T-helper 1 cell (primary cell): Measurements from ENCODE around the gene PCDH17.

Experiments used
- DNase-seq, 5 donors: peaks; one replicate each; pipeline ENCODE4 v3.0.0-alpha.2; 2012 to 2020
- total RNA-seq, 4 donors: gene quantifications; one replicate each; lab custom pipeline; 2026; lab: John Stamatoyannopoulos, UW

PCDH17 gene, protein sequence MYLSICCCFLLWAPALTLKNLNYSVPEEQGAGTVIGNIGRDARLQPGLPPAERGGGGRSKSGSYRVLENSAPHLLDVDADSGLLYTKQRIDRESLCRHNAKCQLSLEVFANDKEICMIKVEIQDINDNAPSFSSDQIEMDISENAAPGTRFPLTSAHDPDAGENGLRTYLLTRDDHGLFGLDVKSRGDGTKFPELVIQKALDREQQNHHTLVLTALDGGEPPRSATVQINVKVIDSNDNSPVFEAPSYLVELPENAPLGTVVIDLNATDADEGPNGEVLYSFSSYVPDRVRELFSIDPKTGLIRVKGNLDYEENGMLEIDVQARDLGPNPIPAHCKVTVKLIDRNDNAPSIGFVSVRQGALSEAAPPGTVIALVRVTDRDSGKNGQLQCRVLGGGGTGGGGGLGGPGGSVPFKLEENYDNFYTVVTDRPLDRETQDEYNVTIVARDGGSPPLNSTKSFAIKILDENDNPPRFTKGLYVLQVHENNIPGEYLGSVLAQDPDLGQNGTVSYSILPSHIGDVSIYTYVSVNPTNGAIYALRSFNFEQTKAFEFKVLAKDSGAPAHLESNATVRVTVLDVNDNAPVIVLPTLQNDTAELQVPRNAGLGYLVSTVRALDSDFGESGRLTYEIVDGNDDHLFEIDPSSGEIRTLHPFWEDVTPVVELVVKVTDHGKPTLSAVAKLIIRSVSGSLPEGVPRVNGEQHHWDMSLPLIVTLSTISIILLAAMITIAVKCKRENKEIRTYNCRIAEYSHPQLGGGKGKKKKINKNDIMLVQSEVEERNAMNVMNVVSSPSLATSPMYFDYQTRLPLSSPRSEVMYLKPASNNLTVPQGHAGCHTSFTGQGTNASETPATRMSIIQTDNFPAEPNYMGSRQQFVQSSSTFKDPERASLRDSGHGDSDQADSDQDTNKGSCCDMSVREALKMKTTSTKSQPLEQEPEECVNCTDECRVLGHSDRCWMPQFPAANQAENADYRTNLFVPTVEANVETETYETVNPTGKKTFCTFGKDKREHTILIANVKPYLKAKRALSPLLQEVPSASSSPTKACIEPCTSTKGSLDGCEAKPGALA (N-terminal part only)
- 0.27 to 0.47 (median 0.38) reads per million in 4 donors for total RNA-seq

- DNase-seq = peak in 1 of 5 donors; percentile 11
Observed at GRCh38 chr13:57631596-57632275, at the start of gene PCDH17. Gene PCDH17, plus strand, starts transcription at chr13:57631744. Its CDS starts 803 bp downstream, at chr13:57632547.

GRCh38 chr13:57582032-57582431 lies 49.5 kb upstream of the PCDH17 start:
- no peak for DNase-seq

DNA sequence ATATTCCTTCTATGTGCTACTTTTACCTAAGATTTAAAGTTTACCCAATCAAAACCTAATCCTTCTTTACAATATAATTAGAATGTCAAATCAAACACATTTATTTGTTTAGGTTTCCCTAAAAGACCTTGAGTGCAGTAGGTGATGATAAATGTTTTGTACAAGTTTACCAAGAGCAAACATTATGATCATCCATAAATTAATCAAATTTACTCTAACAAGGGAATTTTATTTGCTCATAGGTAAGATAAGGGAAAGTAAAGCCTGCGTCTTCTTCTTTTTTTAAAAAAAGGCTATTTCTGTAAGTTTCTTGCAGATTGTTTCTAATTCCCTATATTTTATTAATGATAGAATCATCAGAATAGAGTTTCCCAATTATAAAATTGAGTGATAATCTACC lies 48.0 kb upstream of the PCDH17 start:
- DNase-seq = no peak

DNA sequence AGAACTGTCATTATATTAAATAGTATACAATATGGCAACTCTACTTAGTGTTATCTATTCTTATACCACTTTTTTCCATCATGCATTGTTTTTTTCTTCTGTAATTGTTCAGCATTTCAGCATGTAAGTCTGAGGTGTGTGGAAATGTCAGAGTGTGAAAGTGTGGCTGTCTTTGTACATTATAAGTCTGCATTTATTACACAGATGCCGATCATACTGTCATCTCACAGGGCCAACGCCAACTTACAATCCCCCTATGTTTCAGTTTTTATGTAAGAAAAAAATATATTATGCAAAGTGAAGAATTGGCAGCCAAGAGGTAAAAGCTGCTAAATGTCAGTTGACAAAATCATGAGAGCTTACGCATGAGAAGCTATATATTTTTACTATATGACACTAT lies 42.9 kb upstream of the PCDH17 start:
- no peak for DNase-seq

GRCh38 chr13:57595775-57596174 lies 35.8 kb upstream of the PCDH17 start:
- no peak for DNase-seq

GRCh38 chr13:57601536-57601935 lies 30.0 kb upstream of the PCDH17 start:
- no peak for DNase-seq

DNA sequence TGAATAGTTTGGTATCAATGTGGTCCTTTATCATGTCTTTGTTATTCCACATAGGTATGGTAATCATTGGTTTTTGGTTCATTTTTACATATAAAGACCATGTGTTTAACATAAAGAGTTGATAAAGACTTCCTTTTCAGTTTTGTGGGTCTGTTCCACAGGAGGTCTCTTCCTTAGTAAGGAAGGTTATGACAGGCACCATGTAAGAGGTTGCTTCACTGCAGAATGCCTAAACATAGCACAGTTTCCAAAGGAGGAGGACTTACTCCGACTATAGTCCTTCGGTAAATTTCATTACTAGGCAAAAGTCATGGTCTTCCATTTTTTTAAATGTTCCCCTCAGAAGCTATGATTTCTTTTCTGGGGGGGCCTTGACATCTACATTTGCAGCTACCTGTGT lies 27.1 kb upstream of the PCDH17 start:
- no peak for DNase-seq

GRCh38 chr13:57611969-57612368 lies 19.6 kb upstream of the PCDH17 start:
- DNase-seq = no peak

- DNase-seq = no peak
Observed at GRCh38 chr13:57612568-57612967, 19.0 kb upstream of the PCDH17 start.

DNA sequence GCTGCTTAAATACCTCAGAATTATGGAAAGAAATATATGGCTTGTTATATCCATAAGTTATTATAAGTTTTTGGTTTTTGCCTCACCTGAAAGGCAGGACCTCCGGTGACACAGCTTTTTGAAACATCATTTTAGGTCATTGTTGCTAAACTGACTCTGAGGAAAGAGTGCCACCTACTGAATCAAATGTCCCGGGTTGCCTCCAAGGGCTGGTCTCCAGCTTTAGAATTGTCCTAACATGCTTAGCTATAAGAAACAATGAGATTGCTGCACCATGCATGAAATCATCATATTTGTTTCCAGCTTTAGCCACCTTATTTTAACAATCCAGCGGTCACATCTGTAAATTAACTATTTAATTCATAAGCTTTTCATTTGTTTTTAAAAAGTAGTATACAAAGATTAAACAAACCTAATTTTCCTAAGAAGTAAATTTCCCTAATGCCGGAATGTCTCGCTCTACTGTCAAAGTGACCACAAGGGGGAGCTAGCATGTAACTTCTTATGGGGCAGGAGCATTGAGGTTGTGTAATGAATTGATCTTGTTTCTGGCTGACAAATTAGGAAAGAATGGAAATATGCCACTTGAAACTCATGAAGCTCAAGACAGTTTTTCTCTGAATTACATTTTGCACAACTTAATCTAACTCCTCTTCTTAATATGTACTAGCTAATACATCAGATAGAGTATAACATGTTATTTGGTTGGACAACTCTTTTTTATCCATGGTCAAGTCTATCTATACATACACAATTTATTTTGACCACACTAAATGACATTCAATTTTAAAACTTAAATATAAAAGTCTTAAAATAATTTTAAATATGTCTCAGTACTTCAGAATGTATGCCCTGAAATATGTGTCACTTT lies 6.7 kb upstream of the PCDH17 start:
- peak in 1 of 5 donors; percentile 3 for DNase-seq

DNA sequence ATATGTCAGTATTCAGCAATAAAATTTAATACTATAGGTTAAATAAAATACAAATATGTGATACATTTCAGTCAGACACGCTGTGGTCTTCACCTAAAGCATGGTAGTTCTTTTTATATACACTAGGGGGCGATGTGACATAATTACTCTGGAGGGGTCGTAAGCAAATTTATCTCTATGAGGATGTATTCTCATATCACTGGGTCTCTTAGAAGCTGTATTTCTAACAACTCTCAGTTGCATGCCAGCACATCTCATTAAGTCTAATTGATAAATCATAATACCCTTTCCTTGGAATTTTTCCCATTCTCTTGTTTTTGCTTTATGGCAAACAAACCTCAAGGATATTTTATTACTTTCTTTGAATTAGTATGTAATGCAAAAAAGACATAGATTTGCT lies 3.9 kb upstream of the PCDH17 start:
- peak in 1 of 5 donors; percentile 7 for DNase-seq

DNA sequence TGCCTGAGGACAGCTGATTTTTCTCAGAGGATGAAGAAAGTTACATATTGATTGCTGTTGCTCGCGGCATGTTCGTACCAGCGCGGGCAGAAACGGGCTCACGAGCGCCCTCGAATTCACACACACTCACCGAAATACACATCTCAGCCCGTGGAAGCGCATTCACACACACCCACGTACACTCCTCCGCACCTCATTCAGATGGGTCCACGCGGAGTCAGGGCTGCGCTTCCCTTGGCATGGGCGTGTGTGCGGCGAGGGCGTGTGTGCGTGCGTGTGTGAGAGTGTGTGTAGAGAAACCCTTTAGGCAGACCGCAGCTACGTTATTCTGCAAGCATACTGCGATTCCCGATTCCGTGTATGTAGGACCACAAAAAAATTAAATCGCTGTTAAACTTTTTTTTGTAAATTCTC lies 2.1 kb upstream of the PCDH17 start:
- peak in 1 of 5 donors; percentile 11 for DNase-seq

GRCh38 chr13:57629821-57630235 lies 1.7 kb upstream of the PCDH17 start:
- DNase-seq = peak in 4 of 5 donors; percentile 18 to 26 (median 23)

- DNase-seq = no peak
Observed at GRCh38 chr13:57630661-57631595, 616 bp upstream of the PCDH17 start.

GRCh38 chr13:57632276-57633140 lies 964 bp downstream of the PCDH17 start:
- DNase-seq = no peak

DNA sequence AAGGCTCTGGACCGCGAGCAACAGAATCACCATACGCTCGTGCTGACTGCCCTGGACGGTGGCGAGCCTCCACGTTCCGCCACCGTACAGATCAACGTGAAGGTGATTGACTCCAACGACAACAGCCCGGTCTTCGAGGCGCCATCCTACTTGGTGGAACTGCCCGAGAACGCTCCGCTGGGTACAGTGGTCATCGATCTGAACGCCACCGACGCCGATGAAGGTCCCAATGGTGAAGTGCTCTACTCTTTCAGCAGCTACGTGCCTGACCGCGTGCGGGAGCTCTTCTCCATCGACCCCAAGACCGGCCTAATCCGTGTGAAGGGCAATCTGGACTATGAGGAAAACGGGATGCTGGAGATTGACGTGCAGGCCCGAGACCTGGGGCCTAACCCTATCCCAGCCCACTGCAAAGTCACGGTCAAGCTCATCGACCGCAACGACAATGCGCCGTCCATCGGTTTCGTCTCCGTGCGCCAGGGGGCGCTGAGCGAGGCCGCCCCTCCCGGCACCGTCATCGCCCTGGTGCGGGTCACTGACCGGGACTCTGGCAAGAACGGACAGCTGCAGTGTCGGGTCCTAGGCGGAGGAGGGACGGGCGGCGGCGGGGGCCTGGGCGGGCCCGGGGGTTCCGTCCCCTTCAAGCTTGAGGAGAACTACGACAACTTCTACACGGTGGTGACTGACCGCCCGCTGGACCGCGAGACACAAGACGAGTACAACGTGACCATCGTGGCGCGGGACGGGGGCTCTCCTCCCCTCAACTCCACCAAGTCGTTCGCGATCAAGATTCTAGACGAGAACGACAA lies 1.8 kb downstream of the PCDH17 start:
- DNase-seq = no peak

- DNase-seq = no peak
Observed at GRCh38 chr13:57633950-57634838, 2.6 kb downstream of the PCDH17 start.

DNA sequence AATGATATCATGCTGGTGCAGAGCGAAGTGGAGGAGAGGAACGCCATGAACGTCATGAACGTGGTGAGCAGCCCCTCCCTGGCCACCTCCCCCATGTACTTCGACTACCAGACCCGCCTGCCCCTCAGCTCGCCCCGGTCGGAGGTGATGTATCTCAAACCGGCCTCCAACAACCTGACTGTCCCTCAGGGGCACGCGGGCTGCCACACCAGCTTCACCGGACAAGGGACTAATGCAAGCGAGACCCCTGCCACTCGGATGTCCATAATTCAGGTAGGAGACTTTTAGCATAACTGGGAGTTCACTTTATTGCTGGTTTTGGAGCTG lies 3.3 kb downstream of the PCDH17 start:
- DNase-seq = no peak
